ENCODE data around the gene MSANTD3.

The MSANTD3 gene

GRCh38 chr9:100472268-100472667 is 45.3 kb downstream of the MSANTD3 start:
- Histone ChIP-seq H3K4me3 (ENCODE audit: low read depth in 1 of 2, low read length in 1 of 2) (no peak overlapping the region), H3K27ac (no peak overlapping the region), H3K9me3 (no peaks in the 10 kb centered on the region), H3K36me3 (no peaks in the 10 kb centered on the region), H3K4me1 (ENCODE audit: control insufficient read depth in 1 of 2, insufficient read depth in 1 of 2, low read depth in 1 of 2, low read length in 1 of 2) (peaks cover 13 to 25% of the 10 kb centered on the region in 2 experiments), H3K27me3 (peaks cover 76% of the 10 kb centered on the region)
- no peak for TF ChIP-seq CTCF (IDR thresholded peaks at IDR 0.05)

GRCh38 chr9:100472788-100473275 is 45.9 kb downstream of the MSANTD3 start, which contains the start of gene TMEFF1:
TSS of gene TMEFF1 (plus strand) at chr9:100473149. CDS start at chr9:100473545, 396 bp downstream.
- no peak for TF ChIP-seq CTCF (IDR thresholded peaks at IDR 0.05)
- Histone ChIP-seq H3K4me1 (ENCODE audit: control insufficient read depth in 1 of 2, insufficient read depth in 1 of 2, low read depth in 1 of 2, low read length in 1 of 2) (peaks cover 13 to 25% of the 10 kb centered on the region in 2 experiments), H3K9me3 (no peaks in the 10 kb centered on the region), H3K27ac (no peak within 1 kb of the TSS), H3K36me3 (no peaks in the 10 kb centered on the region), H3K4me3 (ENCODE audit: low read depth in 1 of 2, low read length in 1 of 2) (peak within 1 kb of the TSS; percentile 15 to 40), H3K27me3 (peaks cover 76% of the 10 kb centered on the region)

GRCh38 chr9:100473276-100474081 is 46.5 kb downstream of the MSANTD3 start:
- peaks cover 13 to 25% of the 10 kb centered on the region in 2 experiments for H3K4me1 ChIP-seq (ENCODE audit: control insufficient read depth in 1 of 2, insufficient read depth in 1 of 2, low read depth in 1 of 2, low read length in 1 of 2)
- TF ChIP-seq CTCF (IDR thresholded peaks at IDR 0.05), result no peak
- no peaks in the 10 kb centered on the region for H3K9me3 ChIP-seq
- no peak overlapping the region for H3K27ac ChIP-seq
- no peaks in the 10 kb centered on the region for H3K36me3 ChIP-seq
- peak overlapping the region; percentile 15 to 40 for H3K4me3 ChIP-seq (ENCODE audit: low read depth in 1 of 2, low read length in 1 of 2)
- peaks cover 72% of the 10 kb centered on the region for H3K27me3 ChIP-seq

GRCh38 chr9:100474082-100474923 is 47.4 kb downstream of the MSANTD3 start:
- peak overlapping the region in 1 of 2 experiments; percentile 40 for H3K4me3 ChIP-seq (ENCODE audit: low read depth in 1 of 2, low read length in 1 of 2)

More at GRCh38 chr9:100474082-100474923, 47.4 kb downstream of the MSANTD3 start:
- H3K9me3 ChIP-seq, result no peaks in the 10 kb centered on the region
- H3K36me3 ChIP-seq, result no peaks in the 10 kb centered on the region
- peaks cover 13 to 25% of the 10 kb centered on the region in 2 experiments for H3K4me1 ChIP-seq (ENCODE audit: control insufficient read depth in 1 of 2, insufficient read depth in 1 of 2, low read depth in 1 of 2, low read length in 1 of 2)
- TF ChIP-seq CTCF (IDR thresholded peaks at IDR 0.05), result no peak
- H3K27me3 ChIP-seq, result peaks cover 64% of the 10 kb centered on the region
- no peak overlapping the region for H3K27ac ChIP-seq

Data from neutrophil (primary cell).